Right atrium auricular region (tissue), 2 donors: Measurements from ENCODE around the gene AKAP8L. TPM values are rescaled to one million over a fixed set of nuclear protein-coding genes. Genes with fewer than 3 reads are reported as not detected.

Experiments
- DNase-seq: peaks from one replicate; pipeline ENCODE4 v3.0.0-alpha.2; 2019; ENCODE audit warnings: low spot score
- H3K27ac ChIP-seq, 2 donors: fragments of 200-600 bp; sonication (generic); 1 replicate in 1 of 2; 2 replicates in 1 of 2; pipeline ENCODE4 v1.5.1; 2016 to 2019
- H3K27me3 ChIP-seq, 2 donors: fragments of 200-600 bp; sonication (generic); one replicate each; pipeline versions ENCODE4 v1.5.1 to v1.6.0; 2017 to 2019
- H3K36me3 ChIP-seq: fragments of 200-600 bp; sonication (generic); one replicate; pipeline ENCODE4 v1.5.1; 2016
- H3K4me1 ChIP-seq, 2 donors: fragments of 200-600 bp; sonication (generic); one replicate each; pipeline versions ENCODE4 v1.5.1 to v1.6.0; 2017 to 2019
- H3K4me3 ChIP-seq, 2 donors: fragments of 200-600 bp; sonication (generic); 1 replicate in 1 of 2; 2 replicates in 1 of 2; pipeline ENCODE4 v1.5.1; 2017 to 2019; ENCODE audit warnings: mild to moderate bottlenecking in 1 of 2, moderate library complexity in 1 of 2
- H3K9me3 ChIP-seq, 2 donors: fragments of 200-600 bp; sonication (generic); one replicate each; pipeline ENCODE4 v1.5.1; 2019
- total RNA-seq, 2 donors: library from RNA; depleted of rRNA; stranded (reverse); fragments of >200 nt; gene quantifications; one replicate each; pipeline ENCODE4 v1.1.0, GENCODE V29; 2016
- TF ChIP-seq, protein P1 (sequence below), 2 donors: fragments of 200-600 bp; sonication (generic); IDR thresholded peaks; one replicate each; pipeline ENCODE4 v1.5.1; 2019; ENCODE audit warnings: antibody characterized with exemption in 2 of 2

The AKAP8L gene
- total RNA-seq, 2 donors from 2014 or later: 66.5 to 78.2 TPM

- no peak for DNase-seq
- TF ChIP-seq, protein P1, sequence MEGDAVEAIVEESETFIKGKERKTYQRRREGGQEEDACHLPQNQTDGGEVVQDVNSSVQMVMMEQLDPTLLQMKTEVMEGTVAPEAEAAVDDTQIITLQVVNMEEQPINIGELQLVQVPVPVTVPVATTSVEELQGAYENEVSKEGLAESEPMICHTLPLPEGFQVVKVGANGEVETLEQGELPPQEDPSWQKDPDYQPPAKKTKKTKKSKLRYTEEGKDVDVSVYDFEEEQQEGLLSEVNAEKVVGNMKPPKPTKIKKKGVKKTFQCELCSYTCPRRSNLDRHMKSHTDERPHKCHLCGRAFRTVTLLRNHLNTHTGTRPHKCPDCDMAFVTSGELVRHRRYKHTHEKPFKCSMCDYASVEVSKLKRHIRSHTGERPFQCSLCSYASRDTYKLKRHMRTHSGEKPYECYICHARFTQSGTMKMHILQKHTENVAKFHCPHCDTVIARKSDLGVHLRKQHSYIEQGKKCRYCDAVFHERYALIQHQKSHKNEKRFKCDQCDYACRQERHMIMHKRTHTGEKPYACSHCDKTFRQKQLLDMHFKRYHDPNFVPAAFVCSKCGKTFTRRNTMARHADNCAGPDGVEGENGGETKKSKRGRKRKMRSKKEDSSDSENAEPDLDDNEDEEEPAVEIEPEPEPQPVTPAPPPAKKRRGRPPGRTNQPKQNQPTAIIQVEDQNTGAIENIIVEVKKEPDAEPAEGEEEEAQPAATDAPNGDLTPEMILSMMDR (IDR thresholded peaks at IDR 0.05): no peak
- Histone ChIP-seq H3K4me1 (peaks cover 0 to 46% of the 10 kb centered on the region in 2 donors), H3K27ac (peak overlapping the region in 1 of 2 donors; percentile 75), H3K4me3 (peak overlapping the region; percentile 89 to 97), H3K36me3 (peaks cover 12% of the 10 kb centered on the region), H3K9me3 (no peaks in the 10 kb centered on the region), H3K27me3 (no peaks in the 10 kb centered on the region)
These were observed 13.3 kb upstream of the AKAP8L start for GRCh38 chr19:15432018-15432494.

DNA sequence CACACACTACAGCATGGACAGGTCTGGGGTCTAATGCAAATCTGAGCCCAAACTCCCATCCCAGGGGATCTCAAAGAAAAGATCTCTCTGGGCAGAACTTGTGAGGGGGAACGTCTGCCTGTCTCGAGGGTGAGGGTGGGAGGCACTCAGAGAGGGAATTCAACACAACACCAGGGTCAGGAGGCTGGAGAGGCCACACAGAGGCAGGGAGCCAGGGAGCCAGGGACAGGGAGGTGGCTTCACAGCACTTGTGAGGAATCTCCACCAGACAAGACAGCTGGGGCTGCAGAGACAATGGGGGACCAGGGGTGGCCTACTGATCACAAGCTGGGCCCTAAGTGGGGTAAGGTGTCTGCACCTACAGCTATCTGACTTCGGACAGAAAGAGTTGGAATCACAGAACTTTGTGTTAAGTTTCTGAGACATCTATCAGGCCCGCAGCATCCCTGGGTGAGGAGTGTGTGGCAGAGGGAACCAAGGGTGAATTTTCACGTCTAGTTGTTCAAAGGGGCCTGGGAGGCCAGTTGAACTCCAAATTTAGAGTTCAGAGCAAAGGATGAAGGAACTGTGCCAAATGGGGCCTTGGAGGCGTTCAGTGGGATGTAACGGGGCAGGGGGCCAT is 12.7 kb upstream of the AKAP8L start:
- DNase-seq: no peak
- Histone ChIP-seq H3K27ac (peak overlapping the region in 1 of 2 donors; percentile 75), H3K27me3 (no peaks in the 10 kb centered on the region), H3K4me1 (peaks cover 0 to 46% of the 10 kb centered on the region in 2 donors), H3K4me3 (peak overlapping the region; percentile 89 to 97), H3K9me3 (no peaks in the 10 kb centered on the region), H3K36me3 (peaks cover 18% of the 10 kb centered on the region)
- TF ChIP-seq, protein P1 (IDR thresholded peaks at IDR 0.05): no peak

- no peaks in the 10 kb centered on the region for H3K9me3 ChIP-seq
- TF ChIP-seq, protein P1 (IDR thresholded peaks at IDR 0.05): no peak
- no peak for DNase-seq
- no peak overlapping the region for H3K4me3 ChIP-seq
- H3K27ac ChIP-seq: no peak overlapping the region
- peaks cover 0 to 46% of the 10 kb centered on the region in 2 donors for H3K4me1 ChIP-seq
- no peaks in the 10 kb centered on the region for H3K27me3 ChIP-seq
- H3K36me3 ChIP-seq: peaks cover 24% of the 10 kb centered on the region
These were observed 11.8 kb upstream of the AKAP8L start for GRCh38 chr19:15430526-15431120.

DNA sequence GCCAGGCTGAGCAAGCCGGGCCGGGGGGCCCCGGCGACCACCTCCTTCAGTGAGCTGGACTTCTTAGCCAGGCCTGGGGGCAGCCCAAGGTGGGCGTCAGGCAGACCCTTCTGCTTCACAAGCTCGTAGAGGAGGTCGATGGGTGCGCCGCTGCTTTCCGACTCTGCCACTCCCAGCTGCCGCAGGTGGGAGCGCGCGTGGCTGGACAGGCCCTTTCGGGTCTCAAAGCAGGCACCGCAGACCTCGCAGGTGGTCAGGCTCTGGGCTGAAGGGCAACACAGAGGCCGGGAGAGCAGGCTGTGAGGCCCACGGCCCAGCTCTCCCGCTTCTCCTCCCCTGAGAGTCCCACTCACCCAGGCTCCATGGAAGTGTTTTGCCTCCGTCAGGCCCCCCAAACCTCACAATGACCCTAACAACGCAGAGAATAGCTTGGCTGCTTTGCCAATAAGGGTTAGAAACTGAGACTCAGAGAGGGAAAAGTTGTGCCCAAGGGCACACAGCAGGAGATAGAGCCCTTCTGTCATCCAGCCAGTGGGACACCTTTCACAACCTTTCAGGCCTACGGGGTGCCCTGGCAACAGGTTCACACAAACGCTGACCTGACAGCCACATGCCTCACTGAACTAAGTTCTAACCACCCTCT is 11.2 kb upstream of the AKAP8L start:
- Histone ChIP-seq H3K4me1 (peaks cover 0 to 46% of the 10 kb centered on the region in 2 donors), H3K27ac (no peak overlapping the region), H3K36me3 (peaks cover 30% of the 10 kb centered on the region), H3K9me3 (no peaks in the 10 kb centered on the region), H3K4me3 (no peak overlapping the region), H3K27me3 (no peaks in the 10 kb centered on the region)
- TF ChIP-seq, protein P1 (IDR thresholded peaks at IDR 0.05): no peak
- DNase-seq: no peak

GRCh38 chr19:15428956-15429824 is 10.4 kb upstream of the AKAP8L start:
- Histone ChIP-seq H3K27me3 (no peaks in the 10 kb centered on the region), H3K9me3 (no peaks in the 10 kb centered on the region), H3K4me3 (no peak overlapping the region), H3K27ac (peak overlapping the region in 1 of 2 donors; percentile 32), H3K4me1 (peaks cover 0 to 46% of the 10 kb centered on the region in 2 donors), H3K36me3 (peaks cover 38% of the 10 kb centered on the region)
- DNase-seq: no peak
- TF ChIP-seq, protein P1 (IDR thresholded peaks at IDR 0.05): no peak
